ENCODE data around the gene DAPK1.

The DAPK1 gene

GRCh38 chr9:87567983-87568382, 70.3 kb downstream of the DAPK1 start:
- Histone ChIP-seq H3K4me3 (ENCODE audit: low read depth, low read length) (no peak overlapping the region), H3K4me1 (ENCODE audit: control insufficient read depth, insufficient read depth, low read length) (peaks cover 28% of the 10 kb centered on the region), H3K27ac (ENCODE audit: extremely low read depth, low read depth, low read length) (no peak overlapping the region), H3K36me3 (ENCODE audit: control insufficient read depth in 2 of 2, insufficient read depth in 1 of 2, low read length in 2 of 2) (no peaks in the 10 kb centered on the region), H3K9me3 (ENCODE audit: control insufficient read depth, insufficient read depth, low read depth, low read length) (no peaks in the 10 kb centered on the region)
- POLR2A ChIA-PET, result no interaction called here
- TF ChIP-seq ZNF658 (tag by site-specific recombination; IDR thresholded peaks at IDR 0.05) (no peak), ZNF623 (tag by site-specific recombination; IDR thresholded peaks at IDR 0.05) (no peak)
- CTCF ChIA-PET, result interaction anchor here (0.6 kb wide), 1 partner anchor 231 kb away, joined by 3 read pairs; no protein-coding TSS in a partner anchor

GRCh38 chr9:87568401-87568800, 70.7 kb downstream of the DAPK1 start:
- ChIA-PET CTCF (no interaction called here), POLR2A (no interaction called here)
- H3K4me3 ChIP-seq (ENCODE audit: low read depth, low read length), result no peak overlapping the region
- no peak for TF ChIP-seq ZNF292 (tag by site-specific recombination; IDR thresholded peaks at IDR 0.05; ENCODE audit: borderline replicate concordance, low read depth)
- TF ChIP-seq ZFHX2 (tag by site-specific recombination; conservative IDR thresholded peaks at IDR 0.05), result peak; percentile 44; the same call in 1 of the 2 replicates
- 0 out of 2 replicates have a peak, but pooled peaks have one; percentile 36 for TF ChIP-seq EGR2 (tag by site-specific recombination; IDR thresholded peaks at IDR 0.05; ENCODE audit: low read depth)
- no peaks in the 10 kb centered on the region for H3K9me3 ChIP-seq (ENCODE audit: control insufficient read depth, insufficient read depth, low read depth, low read length)
- H3K4me1 ChIP-seq (ENCODE audit: control insufficient read depth, insufficient read depth, low read length), result peaks cover 28% of the 10 kb centered on the region
- H3K36me3 ChIP-seq (ENCODE audit: control insufficient read depth in 2 of 2, insufficient read depth in 1 of 2, low read length in 2 of 2), result no peaks in the 10 kb centered on the region
- H3K27ac ChIP-seq (ENCODE audit: extremely low read depth, low read depth, low read length), result no peak overlapping the region

GRCh38 chr9:87569008-87569509, 71.4 kb downstream of the DAPK1 start:
- ChIA-PET POLR2A (interaction anchor here (1.3 kb wide), 1 partner anchor 72 kb away, joined by 3 read pairs; the partner anchor contains the start of gene DAPK1), CTCF (no interaction called here)
- no peak for TF ChIP-seq ZNF292 (tag by site-specific recombination; IDR thresholded peaks at IDR 0.05; ENCODE audit: borderline replicate concordance, low read depth)
- no peak for TF ChIP-seq ZNF223 (tag by site-specific recombination; IDR thresholded peaks at IDR 0.05)
- peak; percentile 87 for TF ChIP-seq ZBTB20 (tag by site-specific recombination; IDR thresholded peaks at IDR 0.05)
- TF ChIP-seq ZNF792 (tag by site-specific recombination; IDR thresholded peaks at IDR 0.05), result no peak
- TF ChIP-seq TRIM28 (IDR thresholded peaks at IDR 0.05; ENCODE audit: borderline replicate concordance, low read length), result no peak
- TF ChIP-seq ZNF513 (tag by site-specific recombination; IDR thresholded peaks at IDR 0.05), result no peak

GRCh38 chr9:87569518-87569917, 71.9 kb downstream of the DAPK1 start:
- Histone ChIP-seq H3K4me3 (ENCODE audit: low read depth, low read length) (no peak overlapping the region), H3K36me3 (ENCODE audit: control insufficient read depth in 2 of 2, insufficient read depth in 1 of 2, low read length in 2 of 2) (no peaks in the 10 kb centered on the region), H3K27ac (ENCODE audit: extremely low read depth, low read depth, low read length) (no peak overlapping the region), H3K4me1 (ENCODE audit: control insufficient read depth, insufficient read depth, low read length) (peaks cover 28% of the 10 kb centered on the region), H3K9me3 (ENCODE audit: control insufficient read depth, insufficient read depth, low read depth, low read length) (no peaks in the 10 kb centered on the region)
- no peak for TF ChIP-seq YY2 (tag by site-specific recombination; IDR thresholded peaks at IDR 0.05)
- TF ChIP-seq HOXD13 (CRISPR knock-in tag; IDR thresholded peaks at IDR 0.05; ENCODE audit: borderline replicate concordance), result no peak
- peak; percentile 31 for TF ChIP-seq ZBTB20 (tag by site-specific recombination; IDR thresholded peaks at IDR 0.05)
- TF ChIP-seq ZNF555 (tag by site-specific recombination; conservative IDR thresholded peaks at IDR 0.05), result no peak
- peak; percentile 30; the same call in 1 of the 2 replicates for TF ChIP-seq ZBTB11 (tag by site-specific recombination; conservative IDR thresholded peaks at IDR 0.05; ENCODE audit: low read depth)
- ChIA-PET POLR2A (interaction anchor here (1.3 kb wide), 1 partner anchor 72 kb away, joined by 3 read pairs; the partner anchor contains the start of gene DAPK1), CTCF (no interaction called here)

More at GRCh38 chr9:87569008-87569509, 71.4 kb downstream of the DAPK1 start:
- Histone ChIP-seq H3K4me3 (ENCODE audit: low read depth, low read length) (no peak overlapping the region), H3K9me3 (ENCODE audit: control insufficient read depth, insufficient read depth, low read depth, low read length) (no peaks in the 10 kb centered on the region), H3K36me3 (ENCODE audit: control insufficient read depth in 2 of 2, insufficient read depth in 1 of 2, low read length in 2 of 2) (no peaks in the 10 kb centered on the region), H3K27ac (ENCODE audit: extremely low read depth, low read depth, low read length) (no peak overlapping the region), H3K4me1 (ENCODE audit: control insufficient read depth, insufficient read depth, low read length) (peaks cover 28% of the 10 kb centered on the region)
